ENCODE measurements around the gene FOXRED2. TPM values are rescaled to one million over a fixed set of nuclear protein-coding genes. Genes with fewer than 3 reads are reported as not detected.

The FOXRED2 gene
- total and polyA plus RNA-seq, 2 of the 4 experiments (the other 2 are of a cell fraction): 1.6 to 4.0 TPM

DNA sequence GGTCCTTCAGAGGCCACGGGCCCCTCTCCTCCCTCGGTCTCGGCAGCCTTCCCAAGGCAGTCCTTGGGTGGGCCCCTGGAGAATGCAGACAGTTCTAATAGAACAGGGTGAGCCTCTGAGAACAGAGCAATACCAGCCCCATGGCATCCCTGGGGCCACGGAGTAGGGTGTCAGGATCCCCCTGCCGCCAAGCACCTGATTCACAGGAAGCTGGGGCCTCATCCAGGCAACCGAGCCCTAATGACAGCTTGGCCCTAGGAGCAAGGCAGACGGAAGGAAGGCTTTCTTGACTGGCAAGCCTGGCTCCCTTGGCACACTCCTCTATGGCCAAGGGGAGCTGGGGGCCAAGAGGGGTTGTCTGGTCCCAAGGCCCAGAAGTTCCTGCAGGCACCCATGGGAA, 40.6 kb downstream of the FOXRED2 start:
- Histone ChIP-seq H2AK5ac (ENCODE audit: low read depth, low read length) (peak overlapping the region; percentile 100), H3K4me1 (ENCODE audit: control insufficient read depth, insufficient read depth, low read length) (peaks cover 56% of the 10 kb centered on the region), H3K36me3 (ENCODE audit: control insufficient read depth, insufficient read depth, low read length) (peaks cover 2% of the 10 kb centered on the region), H3K14ac (replicated peaks; ENCODE audit: low read depth, low read length) (peak overlapping the region; percentile 99), H3K4ac (ENCODE audit: low read depth, low read length) (peak overlapping the region; percentile 99), H3K9ac (ENCODE audit: low read depth, low read length) (peak overlapping the region; percentile 73), H2BK120ac (ENCODE audit: low read depth, low read length) (peak overlapping the region; percentile 99), H3K23ac (ENCODE audit: low read depth, low read length) (peak overlapping the region; percentile 92), H2AK9ac (replicated peaks; ENCODE audit: low read depth, low read length, poor library complexity) (peak overlapping the region; percentile 97), H2BK20ac (ENCODE audit: low read depth, low read length) (peak overlapping the region; percentile 99), H4K5ac (ENCODE audit: low read depth, low read length) (peak overlapping the region; percentile 87), H3K79me1 (ENCODE audit: low read depth in 1 of 2, low read length in 2 of 2) (peaks cover 29 to 87% of the 10 kb centered on the region in 2 experiments), H2BK5ac (ENCODE audit: low read depth, low read length, poor library complexity, severe bottlenecking) (peak overlapping the region; percentile 99), H4K8ac (ENCODE audit: low read depth in 2 of 2, low read length in 2 of 2) (peak overlapping the region; percentile 93 to 99), H3K27me3 (ENCODE audit: control insufficient read depth, insufficient read depth, low read length) (no peaks in the 10 kb centered on the region), H3K9me3 (ENCODE audit: control insufficient read depth, insufficient read depth, low read length) (no peaks in the 10 kb centered on the region), H3K9me1 (ENCODE audit: insufficient read depth, low read length) (peaks cover 45% of the 10 kb centered on the region), H2AFZ (replicated peaks; ENCODE audit: low read length, poor library complexity) (no peak overlapping the region), H3K18ac (ENCODE audit: low read depth, low read length) (peak overlapping the region; percentile 94), H3K4me2 (ENCODE audit: low read depth, low read length) (no peak overlapping the region), H3K4me3 (ENCODE audit: insufficient read depth, low read depth, low read length) (no peak overlapping the region), H4K91ac (ENCODE audit: insufficient read depth, low read depth, low read length) (peak overlapping the region; percentile 100), H3K27ac (ENCODE audit: insufficient read depth, low read length) (peak overlapping the region; percentile 96), H4K20me1 (ENCODE audit: insufficient read depth, low read length) (peaks cover 17% of the 10 kb centered on the region), H2BK15ac (ENCODE audit: low read depth, low read length) (peak overlapping the region; percentile 98), H3K56ac (ENCODE audit: extremely low read depth, insufficient read depth, low read length) (peak overlapping the region; percentile 93)
- 100% methylated on average over 1 of the region's 7 CpGs; no CpG with 5 or more reads in 1 of the 2 experiments for WGBS, 2 experiments (ENCODE audit: extremely low coverage in 2 of 2, insufficient read length in 1 of 2)
- CTCF ChIA-PET: no interaction called here
- in situ Hi-C loops (cut with MboI; ENCODE audit: low sequenced_read_pairs) (loop anchor here (5.0 kb wide), 1 partner anchor 84 kb away; no protein-coding TSS in a partner anchor), intact Hi-C loops (cut with micrococcal nuclease) (loop anchor here (5.0 kb wide), 2 partner anchors 49 to 99 kb away; no protein-coding TSS in a partner anchor), dilution Hi-C loops (cut with HindIII; ENCODE audit: low sequenced_read_pairs, unreplicated experiment) (no loop called here)
- DNase-seq (no peak), ATAC-seq (ENCODE audit: low read depth) (no peak)
- BruUV-seq (replicated peaks): no TSS peak
- TF ChIP-seq CEBPB (IDR thresholded peaks at IDR 0.05; ENCODE audit: low read depth, low read length) (no peak), BHLHE40 (IDR thresholded peaks at IDR 0.05; ENCODE audit: low read depth, low read length) (no peak), RAD21 (IDR thresholded peaks at IDR 0.05; ENCODE audit: low read length) (no peak), SMC3 (IDR thresholded peaks at IDR 0.05; ENCODE audit: low read depth, low read length) (no peak), MXI1 (IDR thresholded peaks at IDR 0.05; ENCODE audit: borderline replicate concordance, low read depth, low read length) (no peak), POLR2A (IDR thresholded peaks at IDR 0.05; ENCODE audit: low read depth, low read length) (no peak), FOS (IDR thresholded peaks at IDR 0.05; ENCODE audit: low read depth, low read length) (no peak), MAFK (IDR thresholded peaks at IDR 0.05; ENCODE audit: low read depth, low read length) (no peak), MAZ (IDR thresholded peaks at IDR 0.05; ENCODE audit: borderline replicate concordance, low read depth, low read length) (no peak), RCOR1 (IDR thresholded peaks at IDR 0.05; ENCODE audit: insufficient replicate concordance, low read length) (no peak), RFX5 (IDR thresholded peaks at IDR 0.05; ENCODE audit: low read depth, low read length) (no peak), CHD1 (IDR thresholded peaks at IDR 0.05; ENCODE audit: low read depth, low read length) (no peak), NFE2L2 (IDR thresholded peaks at IDR 0.05; ENCODE audit: low read depth, low read length) (no peak)
- TF ChIP-seq, protein P1, sequence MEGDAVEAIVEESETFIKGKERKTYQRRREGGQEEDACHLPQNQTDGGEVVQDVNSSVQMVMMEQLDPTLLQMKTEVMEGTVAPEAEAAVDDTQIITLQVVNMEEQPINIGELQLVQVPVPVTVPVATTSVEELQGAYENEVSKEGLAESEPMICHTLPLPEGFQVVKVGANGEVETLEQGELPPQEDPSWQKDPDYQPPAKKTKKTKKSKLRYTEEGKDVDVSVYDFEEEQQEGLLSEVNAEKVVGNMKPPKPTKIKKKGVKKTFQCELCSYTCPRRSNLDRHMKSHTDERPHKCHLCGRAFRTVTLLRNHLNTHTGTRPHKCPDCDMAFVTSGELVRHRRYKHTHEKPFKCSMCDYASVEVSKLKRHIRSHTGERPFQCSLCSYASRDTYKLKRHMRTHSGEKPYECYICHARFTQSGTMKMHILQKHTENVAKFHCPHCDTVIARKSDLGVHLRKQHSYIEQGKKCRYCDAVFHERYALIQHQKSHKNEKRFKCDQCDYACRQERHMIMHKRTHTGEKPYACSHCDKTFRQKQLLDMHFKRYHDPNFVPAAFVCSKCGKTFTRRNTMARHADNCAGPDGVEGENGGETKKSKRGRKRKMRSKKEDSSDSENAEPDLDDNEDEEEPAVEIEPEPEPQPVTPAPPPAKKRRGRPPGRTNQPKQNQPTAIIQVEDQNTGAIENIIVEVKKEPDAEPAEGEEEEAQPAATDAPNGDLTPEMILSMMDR (conservative IDR thresholded peaks at IDR 0.05; ENCODE audit: low read depth, low read length): no peak
- TF ChIP-seq, protein P2, sequence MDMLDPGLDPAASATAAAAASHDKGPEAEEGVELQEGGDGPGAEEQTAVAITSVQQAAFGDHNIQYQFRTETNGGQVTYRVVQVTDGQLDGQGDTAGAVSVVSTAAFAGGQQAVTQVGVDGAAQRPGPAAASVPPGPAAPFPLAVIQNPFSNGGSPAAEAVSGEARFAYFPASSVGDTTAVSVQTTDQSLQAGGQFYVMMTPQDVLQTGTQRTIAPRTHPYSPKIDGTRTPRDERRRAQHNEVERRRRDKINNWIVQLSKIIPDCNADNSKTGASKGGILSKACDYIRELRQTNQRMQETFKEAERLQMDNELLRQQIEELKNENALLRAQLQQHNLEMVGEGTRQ (IDR thresholded peaks at IDR 0.05; ENCODE audit: low read depth, low read length): no peak
- TF ChIP-seq, protein P3, sequence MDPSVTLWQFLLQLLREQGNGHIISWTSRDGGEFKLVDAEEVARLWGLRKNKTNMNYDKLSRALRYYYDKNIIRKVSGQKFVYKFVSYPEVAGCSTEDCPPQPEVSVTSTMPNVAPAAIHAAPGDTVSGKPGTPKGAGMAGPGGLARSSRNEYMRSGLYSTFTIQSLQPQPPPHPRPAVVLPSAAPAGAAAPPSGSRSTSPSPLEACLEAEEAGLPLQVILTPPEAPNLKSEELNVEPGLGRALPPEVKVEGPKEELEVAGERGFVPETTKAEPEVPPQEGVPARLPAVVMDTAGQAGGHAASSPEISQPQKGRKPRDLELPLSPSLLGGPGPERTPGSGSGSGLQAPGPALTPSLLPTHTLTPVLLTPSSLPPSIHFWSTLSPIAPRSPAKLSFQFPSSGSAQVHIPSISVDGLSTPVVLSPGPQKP (IDR thresholded peaks at IDR 0.05; ENCODE audit: borderline replicate concordance, low read depth, low read length): no peak
- POLR2A ChIA-PET (ENCODE audit: unreplicated experiment): interaction anchor here (0.8 to 4.9 kb wide), 3 partner anchors 78 to 81 kb away, joined by 3 to 30 read pairs (median 5); partner anchors contain the start of gene MYH9
